ENCODE results near the gene CDHR3. TPM values are rescaled to one million over a fixed set of nuclear protein-coding genes. Genes with fewer than 3 reads are reported as not detected.

CDHR3 gene
- total RNA-seq, 1 experiment from 2014 or later = 19.1 TPM

- no peak overlapping the region for H3K27ac Mint-ChIP-seq
- no peaks in the 10 kb centered on the region for H3K4me1 Mint-ChIP-seq
- DNase-seq (ENCODE audit: low spot score) (no peak), ATAC-seq (no peak)
- H3K9me3 Mint-ChIP-seq = peaks cover 39% of the 10 kb centered on the region
- POLR2A ChIA-PET = no interaction called here
- CTCF ChIA-PET = no interaction called here
- peaks cover 3% of the 10 kb centered on the region; the same call in 1 of the 2 replicates for H3K27me3 Mint-ChIP-seq (ENCODE audit: low read depth)
- H3K4me3 Mint-ChIP-seq = no peak overlapping the region
- H3K36me3 Mint-ChIP-seq = peaks cover 33% of the 10 kb centered on the region
- no peak for TF ChIP-seq ZNF138 (CRISPR knock-in tag; conservative IDR thresholded peaks at IDR 0.05)
- no peak for TF ChIP-seq ZSCAN18 (CRISPR knock-in tag; IDR thresholded peaks at IDR 0.05)
- TF ChIP-seq ARID4B (CRISPR knock-in tag; IDR thresholded peaks at IDR 0.05; ENCODE audit: borderline replicate concordance) = no peak
- TF ChIP-seq ESRRA (CRISPR knock-in tag; IDR thresholded peaks at IDR 0.05; ENCODE audit: borderline replicate concordance) = no peak
- TF ChIP-seq GRHL2 (CRISPR knock-in tag; IDR thresholded peaks at IDR 0.05; ENCODE audit: insufficient replicate concordance, severe bottlenecking) = no peak
- TF ChIP-seq PRDM15 (CRISPR knock-in tag; IDR thresholded peaks at IDR 0.05) = no peak
- TF ChIP-seq JAZF1 (CRISPR knock-in tag; IDR thresholded peaks at IDR 0.05) = no peak
- TF ChIP-seq MXD4 (CRISPR knock-in tag; IDR thresholded peaks at IDR 0.05; ENCODE audit: borderline replicate concordance) = no peak
- TF ChIP-seq IRF2 (CRISPR knock-in tag; IDR thresholded peaks at IDR 0.05; ENCODE audit: borderline replicate concordance, low read depth) = no peak
- no peak for TF ChIP-seq MAX (CRISPR knock-in tag; IDR thresholded peaks at IDR 0.05)
- no peak for TF ChIP-seq CDX4 (CRISPR knock-in tag; IDR thresholded peaks at IDR 0.05; ENCODE audit: borderline replicate concordance)
- no peak for TF ChIP-seq ETV6 (CRISPR knock-in tag; IDR thresholded peaks at IDR 0.05)
- TF ChIP-seq AFF4 (CRISPR knock-in tag; IDR thresholded peaks at IDR 0.05; ENCODE audit: borderline replicate concordance) = no peak
- no peak for TF ChIP-seq CREB1 (CRISPR knock-in tag; IDR thresholded peaks at IDR 0.05)
- no peak for TF ChIP-seq MLX (CRISPR knock-in tag; IDR thresholded peaks at IDR 0.05)
- TF ChIP-seq NFE2L1 (CRISPR knock-in tag; IDR thresholded peaks at IDR 0.05) = no peak
- TF ChIP-seq USF1 (CRISPR knock-in tag; IDR thresholded peaks at IDR 0.05) = no peak
- TF ChIP-seq ATF2 (CRISPR knock-in tag; IDR thresholded peaks at IDR 0.05; ENCODE audit: borderline replicate concordance, low read depth) = no peak
Observed at GRCh38 chr7:105954711-105955110, 8.4 kb upstream of the CDHR3 start.
